H1 (cell line): ENCODE measurements around the gene ALG5. TPM values are rescaled to one million over a fixed set of nuclear protein-coding genes. Genes with fewer than 3 reads are reported as not detected.

ENCODE experiments used
- CTCF ChIA-PET: fragments of 300-600 bp; sonication (Branson Sonifier 250); formaldehyde crosslinking; loops from one replicate; lab custom pipeline; 2021; ENCODE audit not compliant: partially characterized antibody; lab: Charles Lee
- POLR2A ChIA-PET: fragments of 300-600 bp; sonication (Branson Sonifier 250); formaldehyde crosslinking; loops from one replicate; lab custom pipeline; 2021; ENCODE audit warnings: inconsistent platforms; ENCODE audit not compliant: partially characterized antibody; lab: Charles Lee
- DNase-seq, 2 experiments: peaks; one replicate each; pipeline versions ENCODE4 v3.0.0 to v3.0.0-alpha.2; 2010 to 2022; ENCODE audit warnings: low spot score in 2 of 2, low read depth in 1 of 2, mixed read lengths in 1 of 2
- FAIRE-seq: peaks from 2 replicates; lab custom pipeline; 2011; peaks lifted over from hg19 to GRCh38; lab: Jason Lieb, UNC
- H2AFZ ChIP-seq: 2 replicates; pipeline ENCODE4 v1.8.1; 2012; ENCODE audit warnings: low read length, inconsistent platforms
- H2AK5ac ChIP-seq: 2 replicates; pipeline ENCODE4 v1.6.1; 2013; ENCODE audit warnings: low read depth, low read length
- H2BK120ac ChIP-seq: replicated peaks from 2 replicates; pipeline ENCODE3; 2013; ENCODE audit warnings: low read depth, low read length, inconsistent platforms
- H2BK12ac ChIP-seq: 2 replicates; pipeline ENCODE4 v1.6.1; 2013; ENCODE audit warnings: low read depth, low read length
- H2BK15ac ChIP-seq: 2 replicates; pipeline ENCODE4 v1.6.1; 2013; ENCODE audit warnings: low read length
- H2BK20ac ChIP-seq: 2 replicates; pipeline ENCODE4 v1.6.1; 2013; ENCODE audit warnings: low read length
- H2BK5ac ChIP-seq: 2 replicates; pipeline ENCODE4 v1.6.1; 2013; ENCODE audit warnings: low read depth, low read length
- H3K14ac ChIP-seq: 2 replicates; pipeline ENCODE4 v1.6.1; 2013; ENCODE audit warnings: inconsistent platforms; ENCODE audit not compliant: insufficient read length
- H3K18ac ChIP-seq: 2 replicates; pipeline ENCODE4 v1.6.1; 2013; ENCODE audit warnings: low read length; ENCODE audit errors: extremely low read depth
- H3K23ac ChIP-seq: 2 replicates; pipeline ENCODE4 v1.6.1; 2013; ENCODE audit warnings: inconsistent platforms; ENCODE audit not compliant: insufficient read length
- H3K23me2 ChIP-seq: 2 replicates; pipeline ENCODE4 v1.6.1; 2013; ENCODE audit warnings: low read depth, low read length
- H3K27ac ChIP-seq: 2 replicates; pipeline ENCODE4 v1.6.1; 2011; ENCODE audit warnings: low read depth, low read length, inconsistent platforms
- H3K27me3 ChIP-seq, 4 experiments: replicated peaks in 1 of 4; 1 replicate in 1 of 4; 2 replicates in 3 of 4; pipeline versions ENCODE4 v1.6.1 to v1.8.1; 2011 to 2013; ENCODE audit warnings: low read length in 3 of 4, mild to moderate bottlenecking in 3 of 4, inconsistent platforms in 2 of 4, mixed read lengths in 2 of 4, moderate library complexity in 1 of 4; ENCODE audit not compliant: control insufficient read depth in 3 of 4, insufficient read depth in 3 of 4; ENCODE audit errors: extremely low read depth in 1 of 4
- H3K36me3 ChIP-seq, 4 experiments: 2 replicates each; pipeline versions ENCODE4 v1.6.1 to v1.8.1; 2011 to 2013; ENCODE audit warnings: mild to moderate bottlenecking in 4 of 4, low read length in 3 of 4, moderate library complexity in 2 of 4, control low read depth in 1 of 4, inconsistent platforms in 1 of 4; ENCODE audit not compliant: insufficient read depth in 4 of 4, control insufficient read depth in 2 of 4
- H3K4ac ChIP-seq: replicated peaks from 2 replicates; pipeline ENCODE3; 2013; ENCODE audit warnings: low read length, low read depth, mixed read lengths, inconsistent platforms; ENCODE audit not compliant: insufficient read length
- H3K4me1 ChIP-seq, 4 experiments: replicated peaks in 1 of 4; 1 replicate in 1 of 4; 2 replicates in 3 of 4; pipeline versions ENCODE4 v1.6.1 to v1.8.1; 2011 to 2013; ENCODE audit warnings: low read length in 3 of 4, inconsistent platforms in 2 of 4, mixed read lengths in 1 of 4; ENCODE audit not compliant: insufficient read depth in 4 of 4, control insufficient read depth in 3 of 4
- H3K4me2 ChIP-seq, 2 experiments: 2 replicates each; pipeline versions ENCODE4 v1.6.1 to v1.8.1; 2011 to 2013; ENCODE audit warnings: low read depth in 2 of 2, low read length in 2 of 2, control low read depth in 1 of 2, inconsistent platforms in 1 of 2, mild to moderate bottlenecking in 1 of 2; ENCODE audit not compliant: insufficient read depth in 1 of 2
- H3K4me3 ChIP-seq, 4 experiments: fragments of 200-600, 300-600 bp in 1 of 4; sonication (generic), shearing (Covaris generic), sonication (Bioruptor Twin) in 1 of 4; 2 replicates each; pipeline versions ENCODE4 v1.5.1 to v1.8.1; 2011 to 2016; ENCODE audit warnings: low read length in 4 of 4, low read depth in 3 of 4, control low read depth in 2 of 4, inconsistent platforms in 2 of 4, mild to moderate bottlenecking in 2 of 4, mixed read lengths in 1 of 4, moderate library complexity in 1 of 4; ENCODE audit not compliant: insufficient read depth in 2 of 4; ENCODE audit errors: extremely low read depth in 1 of 4
- H3K56ac ChIP-seq: replicated peaks from 2 replicates; pipeline ENCODE3; 2013; ENCODE audit warnings: low read depth, mild to moderate bottlenecking, mixed read lengths, low read length, inconsistent platforms; ENCODE audit not compliant: insufficient read length
- H3K79me1 ChIP-seq: 2 replicates; pipeline ENCODE4 v1.6.1; 2013; ENCODE audit warnings: low read depth, low read length, control low read depth
- H3K79me2 ChIP-seq, 2 experiments: 2 replicates each; pipeline versions ENCODE4 v1.6.1 to v1.8.1; 2012 to 2013; ENCODE audit warnings: low read length in 2 of 2, mild to moderate bottlenecking in 2 of 2, inconsistent platforms in 1 of 2; ENCODE audit not compliant: insufficient read depth in 2 of 2, control insufficient read depth in 1 of 2
- H3K9ac ChIP-seq, 4 experiments: replicated peaks in 1 of 4; 1 replicate in 1 of 4; 2 replicates in 3 of 4; pipeline versions ENCODE4 v1.6.1 to v1.8.1; 2011 to 2013; ENCODE audit warnings: low read depth in 3 of 4, low read length in 3 of 4, control low read depth in 2 of 4, mild to moderate bottlenecking in 2 of 4, moderate library complexity in 2 of 4, inconsistent platforms in 1 of 4; ENCODE audit errors: extremely low read depth in 1 of 4
- H3K9me3 ChIP-seq, 2 experiments: 2 replicates each; pipeline versions ENCODE4 v1.6.1 to v1.8.1; 2012 to 2013; ENCODE audit warnings: mild to moderate bottlenecking in 2 of 2, moderate library complexity in 2 of 2, control low read depth in 1 of 2, inconsistent platforms in 1 of 2, low read depth in 1 of 2, low read length in 1 of 2, mixed read lengths in 1 of 2; ENCODE audit not compliant: insufficient read depth in 2 of 2
- H4K20me1 ChIP-seq, 2 experiments: replicated peaks in 1 of 2; 2 replicates each; pipeline versions ENCODE3 to v1.8.1; 2011 to 2013; ENCODE audit warnings: inconsistent platforms in 2 of 2, low read length in 2 of 2, mild to moderate bottlenecking in 1 of 2; ENCODE audit not compliant: insufficient read depth in 2 of 2, control insufficient read depth in 1 of 2
- H4K5ac ChIP-seq: 2 replicates; pipeline ENCODE4 v1.6.1; 2013; ENCODE audit warnings: low read length, low read depth, mixed read lengths, inconsistent platforms; ENCODE audit not compliant: insufficient read length
- H4K8ac ChIP-seq: 2 replicates; pipeline ENCODE4 v1.8.0; 2013; ENCODE audit warnings: mild to moderate bottlenecking, moderate library complexity, low read length, inconsistent platforms; ENCODE audit not compliant: insufficient read depth; ENCODE audit errors: extremely low read depth
- H4K91ac ChIP-seq: replicated peaks from 2 replicates; pipeline ENCODE3; 2013; ENCODE audit warnings: low read length, mixed read lengths, inconsistent platforms; ENCODE audit not compliant: insufficient read length
- ASH2L ChIP-seq: fragments of 200-600, 300-600 bp; sonication (generic); IDR thresholded peaks from one replicate; pipeline ENCODE4 v1.7.1; 2017; ENCODE audit warnings: low read length
- BCL11A ChIP-seq, 2 experiments: IDR thresholded peaks; one replicate each; pipeline ENCODE4 v1.6.1; 2011; ENCODE audit warnings: low read depth in 2 of 2, low read length in 2 of 2, mild to moderate bottlenecking in 2 of 2
- CBX8 ChIP-seq: fragments of 300-800, 300-1000 bp; sonication (generic); IDR thresholded peaks from 2 replicates; pipeline ENCODE4 v1.7.1; 2016; ENCODE audit warnings: low read depth, low read length, borderline replicate concordance
- CEBPB ChIP-seq: IDR thresholded peaks from 2 replicates; pipeline ENCODE4 v1.6.1; 2012; ENCODE audit warnings: low read depth, low read length
- CTBP2 ChIP-seq: IDR thresholded peaks from 2 replicates; pipeline ENCODE4 v1.7.0; 2011; ENCODE audit warnings: borderline replicate concordance, mild to moderate bottlenecking, moderate library complexity, mixed read lengths, low read length; ENCODE audit not compliant: insufficient read depth, insufficient read length
- EZH2 ChIP-seq: fragments of 200-600 bp; sonication (generic); IDR thresholded peaks from 2 replicates; pipeline ENCODE4 v1.7.1; 2012; ENCODE audit warnings: low read depth, mild to moderate bottlenecking, moderate library complexity, low read length, inconsistent platforms; ENCODE audit not compliant: severe bottlenecking
- FOSL1 ChIP-seq: IDR thresholded peaks from 2 replicates; pipeline ENCODE4 v1.6.1; 2011; ENCODE audit warnings: mild to moderate bottlenecking, low read depth, low read length, moderate library complexity; ENCODE audit not compliant: insufficient read depth
- JUND ChIP-seq: IDR thresholded peaks from 2 replicates; pipeline ENCODE4 v1.6.1; 2011; ENCODE audit warnings: mild to moderate bottlenecking, improper control_type of control experiment, low read length
- NANOG ChIP-seq: IDR thresholded peaks from 2 replicates; pipeline ENCODE4 v1.6.1; 2011; ENCODE audit warnings: low read length, low read depth, mild to moderate bottlenecking, inconsistent platforms; ENCODE audit not compliant: insufficient read depth, poor library complexity, severe bottlenecking
- RAD21 ChIP-seq, 2 experiments: IDR thresholded peaks in 1 of 2; conservative IDR thresholded peaks in 1 of 2; 2 replicates each; pipeline ENCODE4 v1.6.1; 2011; ENCODE audit warnings: low read depth in 2 of 2, low read length in 2 of 2, improper control_type of control experiment in 1 of 2, inconsistent platforms in 1 of 2, mild to moderate bottlenecking in 1 of 2, moderate library complexity in 1 of 2
- SIX5 ChIP-seq: IDR thresholded peaks from 2 replicates; pipeline ENCODE4 v1.6.1; 2011; ENCODE audit warnings: mild to moderate bottlenecking, low read depth, low read length
- TBP ChIP-seq: IDR thresholded peaks from 2 replicates; pipeline ENCODE4 v1.6.1; 2011; ENCODE audit warnings: low read depth, low read length, improper control_type of control experiment
- ZNF274 ChIP-seq: IDR thresholded peaks from 2 replicates; pipeline ENCODE4 v1.7.0; 2012; ENCODE audit warnings: low read length, borderline replicate concordance; ENCODE audit errors: extremely low read depth
- WGBS, 2 experiments: shearing (Covaris generic) in 1 of 2; methylation state at CpG; one replicate each; pipeline versions ENCODE4 v1.1.6 to v1.1.7; 2013 to 2015; ENCODE audit warnings: low lambda C conversion rate in 2 of 2, mixed read lengths in 2 of 2, inconsistent platforms in 1 of 2, low coverage in 1 of 2, missing lambda C conversion rate in 1 of 2; ENCODE audit not compliant: insufficient replicate concordance in 2 of 2, insufficient coverage in 1 of 2, insufficient read length in 1 of 2; ENCODE audit errors: extremely low coverage in 1 of 2, missing lambda C conversion rate in 1 of 2; 5-methylcytosine and 5-hydroxymethylcytosine counted together
- polyA plus RNA-seq, 7 experiments: library from polyadenylated mRNA; depleted of rRNA in 3 of 7; stranded (reverse) in 5 of 7; unstranded in 2 of 7; fragments of >200 nt in 5 of 7; fragments of 200-250 nt in 2 of 7; gene quantifications; 1 replicate in 5 of 7; 2 replicates in 1 of 7; 4 replicates in 1 of 7; pipeline versions ENCODE4 v1.2.1 to v1.2.3, GENCODE V29; 2011 to 2013; ENCODE audit warnings: missing spikeins in 2 of 7, mixed read lengths in 2 of 7
- total RNA-seq: library from RNA; stranded (reverse); fragmentation: NEBNext Ultra II Directional; extraction: Animal tissue kit (Norgen Biotek cat#: 25700); gene quantifications from 2 replicates; pipeline ENCODE4 v1.2.1, GENCODE V29; 2021

ALG5 gene
- total and polyA plus RNA-seq, 2 of the 8 experiments (the other 6 are each of a cell fraction or from before 2014, with no cell fraction given): 15.0 to 24.3 TPM

DNA sequence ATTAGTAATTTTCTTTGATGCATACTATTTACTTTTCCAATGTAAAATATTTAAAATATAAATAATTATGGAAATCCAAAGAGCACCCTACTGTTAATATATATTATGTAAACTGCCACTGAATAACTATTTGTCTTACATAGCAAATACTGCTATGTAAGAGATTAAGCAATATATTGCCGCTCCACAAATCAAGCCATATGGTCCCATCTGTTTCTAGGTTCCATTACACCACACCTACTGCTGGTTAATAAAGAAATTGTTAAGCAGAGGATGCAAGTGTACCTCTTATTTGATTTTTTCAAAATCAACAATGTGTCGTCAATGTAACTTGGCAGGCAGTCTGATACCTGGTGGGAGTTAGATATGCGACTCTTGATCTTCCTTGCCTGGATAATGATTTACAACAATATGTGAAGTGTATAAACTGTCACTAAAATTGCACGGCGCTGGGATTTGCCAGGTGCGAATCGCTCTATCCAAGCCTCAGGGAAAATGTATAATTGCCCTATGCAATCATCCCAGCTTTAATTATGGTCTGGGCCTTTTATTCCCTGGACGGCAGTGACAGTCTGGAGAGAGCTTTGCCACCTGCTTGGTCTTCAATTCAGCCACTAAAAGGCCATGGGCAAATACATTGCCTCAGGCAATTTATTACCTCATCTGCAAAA lies 95.1 kb downstream of the ALG5 start:
- DNase-seq (no peak), FAIRE-seq (no peak)
- Histone ChIP-seq H3K79me2 (no peaks in the 10 kb centered on the region), H3K79me1 (no peaks in the 10 kb centered on the region), H3K56ac (no peak overlapping the region), H3K27me3 (no peaks in the 10 kb centered on the region), H2BK12ac (no peak overlapping the region), H4K91ac (no peak overlapping the region), H3K9me3 (no peaks in the 10 kb centered on the region), H4K20me1 (no peaks in the 10 kb centered on the region), H2AFZ (no peak overlapping the region), H3K36me3 (no peaks in the 10 kb centered on the region), H2BK15ac (no peak overlapping the region), H3K23me2 (no peaks in the 10 kb centered on the region), H3K9ac (no peak overlapping the region), H2BK20ac (no peak overlapping the region), H3K23ac (no peak overlapping the region), H3K27ac (no peak overlapping the region), H2BK120ac (no peak overlapping the region), H3K4me3 (no peak overlapping the region), H4K8ac (no peak overlapping the region), H3K4me1 (no peaks in the 10 kb centered on the region), H3K18ac (no peak overlapping the region), H2AK5ac (no peak overlapping the region), H2BK5ac (no peak overlapping the region), H3K4me2 (no peak overlapping the region), H3K4ac (no peak overlapping the region), H3K14ac (no peak overlapping the region), H4K5ac (no peak overlapping the region)
- WGBS, 2 experiments: 95% methylated on average over 8 of the region's 8 CpGs; no CpG with 5 or more reads in 1 of the 2 experiments
- POLR2A ChIA-PET: no interaction called here
- CTCF ChIA-PET: interaction anchor here (1.0 to 1.3 kb wide), 2 partner anchors 15 to 78 kb away, joined by 3 read pairs; no protein-coding TSS in a partner anchor
- TF ChIP-seq FOSL1: no peak
- no peak for TF ChIP-seq CTBP2
- no peak for TF ChIP-seq TBP
- no peak for TF ChIP-seq BCL11A (IDR thresholded peaks at IDR 0.05; ENCODE audit: low read depth in 2 of 2, low read length in 2 of 2)
- TF ChIP-seq CBX8: no peak
- TF ChIP-seq RAD21 (IDR thresholded peaks at IDR 0.05 in 1 of 2, conservative IDR thresholded peaks at IDR 0.05 in 1 of 2; ENCODE audit: low read depth in 2 of 2, low read length in 2 of 2): no peak
- no peak for TF ChIP-seq CEBPB
- no peak for TF ChIP-seq NANOG
- TF ChIP-seq ZNF274: no peak
- TF ChIP-seq SIX5: no peak
- no peak for TF ChIP-seq EZH2
- no peak for TF ChIP-seq ASH2L
- no peak for TF ChIP-seq JUND
